CD4-positive, alpha-beta T cell treated with Interleukin-4 for 1 hour (primary cell): ENCODE measurements around the gene SEC16A.
"Not testable (repeated sequence)": the region's sequence is repeated elsewhere in the genome, so short reads cannot be mapped to it uniquely, and the experiment has no call there.

ENCODE experiments used
- DNase-seq, 2 donors: peaks; one replicate each; pipeline ENCODE4 v3.0.0-alpha.2; 2020 to 2022

The SEC16A gene

DNA sequence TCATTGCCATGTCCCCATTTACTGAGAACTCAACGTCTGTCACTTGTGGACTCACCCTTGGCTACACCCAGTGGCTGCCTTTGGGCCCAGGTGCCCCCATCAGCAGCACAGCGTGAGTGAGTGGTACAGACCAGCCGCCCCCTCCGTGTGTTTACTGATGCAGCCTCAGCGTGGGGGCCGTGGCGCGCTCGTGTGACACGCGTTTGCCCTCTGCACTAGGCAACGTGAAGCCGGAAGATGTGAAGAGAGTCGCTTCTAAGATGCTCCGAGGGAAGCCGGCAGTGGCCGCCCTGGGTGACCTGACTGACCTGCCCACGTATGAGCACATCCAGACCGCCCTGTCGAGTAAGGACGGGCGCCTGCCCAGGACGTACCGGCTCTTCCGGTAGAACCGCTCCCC is 60.0 kb downstream of the SEC16A start:
- DNase-seq: no peak

DNA sequence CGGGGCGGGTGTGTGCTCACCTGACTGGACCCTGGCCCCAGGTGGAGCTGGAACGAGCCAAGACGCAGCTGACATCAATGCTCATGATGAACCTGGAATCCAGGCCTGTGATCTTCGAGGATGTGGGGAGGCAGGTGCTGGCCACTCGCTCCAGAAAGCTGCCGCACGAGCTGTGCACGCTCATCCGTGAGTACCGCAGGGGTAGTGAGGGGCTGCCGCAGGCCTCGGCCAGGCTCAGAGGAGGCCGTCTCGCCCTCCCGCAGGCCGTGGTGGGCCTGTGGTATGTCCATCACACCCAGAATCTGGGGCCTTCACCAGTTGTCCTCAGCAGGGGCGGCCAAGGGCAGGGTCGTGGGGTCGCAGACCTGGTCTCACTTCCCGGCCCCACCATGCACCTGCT is 61.0 kb downstream of the SEC16A start:
- no peak for DNase-seq

DNA sequence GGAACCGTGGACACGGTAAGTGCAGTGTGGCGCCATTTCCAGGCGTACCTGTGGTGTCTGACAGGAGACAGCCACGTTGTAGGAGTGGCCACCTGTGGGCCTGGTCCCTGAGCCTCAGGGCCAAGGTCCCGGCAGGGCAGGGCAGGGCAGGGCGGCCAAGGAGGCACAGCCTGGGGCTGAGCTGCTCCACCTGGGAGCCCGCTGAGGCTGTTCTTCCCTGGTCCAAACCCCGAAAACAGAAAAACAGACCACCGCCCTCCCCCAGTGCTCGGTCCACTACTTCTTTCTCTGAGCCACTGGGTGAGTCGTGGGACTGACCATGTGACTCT is 63.8 kb downstream of the SEC16A start:
- DNase-seq: no peak

DNA sequence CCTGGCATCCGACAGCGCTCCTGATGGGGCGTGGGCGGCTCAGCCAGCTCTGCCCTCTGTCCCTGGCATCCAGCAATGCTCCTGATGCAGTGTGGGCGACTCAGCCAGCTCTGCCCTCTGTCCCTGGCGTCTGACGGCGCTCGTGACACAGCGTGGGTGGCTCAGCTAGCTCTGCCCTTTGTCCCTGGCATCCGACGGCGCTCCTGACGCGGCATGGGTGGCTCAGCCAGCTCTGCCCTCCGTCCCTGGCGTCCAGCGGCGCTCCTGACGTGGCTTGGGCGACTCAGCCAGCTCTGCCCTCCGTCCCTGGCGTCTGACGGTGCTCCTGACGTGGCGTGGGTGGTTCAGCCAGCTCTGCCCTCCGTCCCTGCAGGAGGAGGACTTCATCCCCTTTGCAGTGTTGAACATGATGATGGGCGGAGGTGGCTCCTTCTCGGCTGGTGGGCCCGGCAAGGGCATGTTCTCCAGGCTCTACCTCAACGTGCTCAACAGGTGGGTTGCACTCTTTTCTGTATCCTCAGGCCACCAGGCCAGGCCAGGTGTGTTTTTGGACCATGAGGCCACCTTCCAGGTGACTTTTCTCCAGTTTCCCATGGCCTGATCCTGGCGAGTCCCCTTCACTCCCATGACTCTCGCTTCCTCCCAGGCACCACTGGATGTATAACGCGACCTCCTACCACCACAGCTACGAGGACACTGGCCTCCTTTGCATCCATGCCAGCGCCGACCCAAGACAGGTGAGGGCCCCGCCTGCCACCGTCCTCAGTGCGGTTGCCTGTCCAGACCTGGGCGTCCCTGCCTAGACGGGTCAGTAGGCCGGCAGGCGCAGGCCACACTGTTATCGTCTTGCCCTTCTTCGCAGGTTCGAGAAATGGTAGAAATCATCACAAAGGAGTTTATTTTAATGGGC is 64.4 kb downstream of the SEC16A start:
- no peak for DNase-seq

DNA sequence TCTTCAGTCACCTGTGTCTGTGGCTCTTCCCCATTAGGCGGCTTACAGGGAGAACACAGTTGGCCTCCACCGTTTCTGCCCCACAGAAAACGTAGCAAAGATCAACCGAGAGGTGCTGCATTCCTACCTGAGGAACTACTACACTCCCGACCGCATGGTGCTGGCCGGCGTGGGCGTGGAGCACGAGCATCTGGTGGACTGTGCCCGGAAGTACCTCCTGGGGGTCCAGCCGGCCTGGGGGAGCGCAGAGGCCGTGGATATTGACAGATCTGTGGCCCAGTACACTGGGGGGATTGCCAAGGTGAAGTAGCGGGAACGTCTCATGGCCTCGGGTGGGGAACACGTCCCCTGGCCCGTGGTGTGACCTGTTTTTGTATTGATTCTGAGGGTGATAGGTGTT is 65.9 kb downstream of the SEC16A start:
- DNase-seq: no peak

DNA sequence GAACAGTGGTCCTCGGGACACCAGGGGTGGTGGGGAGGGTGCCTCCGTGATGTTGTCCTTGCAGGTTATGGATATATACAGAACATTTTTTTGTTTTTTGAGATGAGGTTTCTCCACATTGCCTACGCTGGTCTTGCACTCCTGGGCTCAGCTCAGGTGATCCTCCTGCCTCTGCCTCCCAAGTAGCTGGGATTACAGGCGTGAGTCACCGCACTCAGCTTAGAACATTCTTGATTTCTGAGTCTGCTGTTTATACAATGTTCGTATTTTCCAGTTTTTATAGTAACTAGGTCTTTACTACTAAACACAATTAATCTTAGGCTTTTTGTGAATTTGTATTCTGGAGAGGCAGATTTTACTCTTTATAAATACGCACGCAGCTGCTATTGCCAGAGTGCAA is 66.4 kb downstream of the SEC16A start:
- DNase-seq: no peak

DNA sequence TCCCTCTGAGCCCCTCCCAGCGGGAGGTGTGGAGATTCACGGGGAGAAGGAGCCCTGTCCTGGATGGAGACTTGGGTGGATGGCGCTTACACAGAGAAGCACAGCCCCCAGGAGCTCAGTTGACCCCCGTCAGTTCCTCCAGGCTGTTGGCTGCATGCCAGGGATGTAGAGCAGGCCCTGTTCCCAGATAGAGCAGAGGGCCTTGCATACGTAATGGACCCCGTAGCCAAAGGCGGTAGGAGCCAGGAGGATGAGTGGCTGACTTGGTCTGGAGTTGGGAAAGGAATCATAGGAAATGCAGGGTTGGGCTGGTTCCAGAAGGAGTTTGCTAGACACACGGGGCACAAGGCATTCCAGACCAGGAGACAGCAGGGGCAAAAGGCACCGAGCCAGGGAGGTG is 69.9 kb downstream of the SEC16A start:
- DNase-seq: no peak

DNA sequence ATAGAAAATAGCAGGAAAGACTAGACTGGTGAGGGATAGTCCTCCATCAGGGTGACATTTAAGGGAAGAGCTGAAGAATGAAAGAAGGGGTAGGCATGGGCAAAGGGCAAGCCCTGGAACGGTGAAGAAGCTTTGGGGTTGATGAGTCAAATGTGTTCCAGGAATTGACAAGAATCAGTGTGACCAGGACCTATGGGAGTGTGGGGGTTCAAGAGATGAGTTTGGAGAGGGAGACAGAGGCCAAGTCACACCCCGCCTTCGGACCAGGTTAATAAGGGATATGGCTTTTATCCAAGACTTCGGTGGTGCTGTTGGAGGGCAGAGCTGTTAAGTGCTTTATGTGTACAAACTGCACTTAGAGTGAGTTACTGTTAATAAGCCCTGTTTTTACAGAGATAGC is 71.5 kb downstream of the SEC16A start:
- DNase-seq: no peak

DNA sequence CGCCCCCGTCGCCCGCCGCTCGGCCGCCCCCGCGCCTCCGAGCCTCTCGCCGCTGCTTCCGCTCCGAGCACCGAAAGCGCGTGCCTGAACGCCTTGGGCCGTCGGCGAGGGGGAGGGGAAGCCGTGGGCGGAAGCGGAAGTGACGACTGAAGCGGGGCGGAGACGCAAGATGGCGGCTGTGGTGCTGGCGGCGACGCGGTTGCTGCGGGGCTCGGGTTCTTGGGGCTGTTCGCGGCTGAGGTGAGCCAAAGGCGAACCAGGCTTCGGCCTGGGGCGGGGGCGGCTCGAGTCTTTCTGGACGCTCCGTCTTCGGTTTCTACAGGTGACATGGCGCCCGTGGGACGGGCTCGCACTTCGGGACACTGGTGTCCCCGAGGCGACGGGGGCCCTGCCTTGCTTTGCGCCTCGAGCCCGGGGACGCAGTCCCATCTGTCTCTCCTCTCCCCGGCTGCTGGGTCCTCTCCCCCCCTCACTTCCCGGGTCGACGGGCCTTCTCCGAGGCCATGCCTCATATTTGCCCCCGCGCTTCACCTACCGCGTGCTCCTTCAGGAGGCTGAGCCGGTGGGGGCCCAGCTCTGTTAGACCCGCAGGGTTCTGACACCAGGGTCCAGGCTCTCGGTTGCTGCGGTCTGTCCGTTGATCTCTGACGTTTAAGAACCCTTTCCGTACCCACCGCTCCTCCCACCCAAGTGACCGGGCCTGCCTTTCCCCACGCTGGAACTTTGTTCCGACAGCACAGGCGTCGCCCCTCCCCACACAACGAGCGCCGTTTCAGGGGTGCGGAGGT is 72.1 kb downstream of the SEC16A start, which contains the start of the genes ENTR1 and PMPCA:
TSS of gene ENTR1 (minus strand) at position 115 of the 788 bp plus-strand sequence. CDS start 217 bp downstream, outside the sequence.
TSS of gene PMPCA (plus strand) at position 159 of the 788 bp plus-strand sequence. CDS start at position 170, 11 bp downstream.
- DNase-seq: peak; percentile 92 to 95

DNA sequence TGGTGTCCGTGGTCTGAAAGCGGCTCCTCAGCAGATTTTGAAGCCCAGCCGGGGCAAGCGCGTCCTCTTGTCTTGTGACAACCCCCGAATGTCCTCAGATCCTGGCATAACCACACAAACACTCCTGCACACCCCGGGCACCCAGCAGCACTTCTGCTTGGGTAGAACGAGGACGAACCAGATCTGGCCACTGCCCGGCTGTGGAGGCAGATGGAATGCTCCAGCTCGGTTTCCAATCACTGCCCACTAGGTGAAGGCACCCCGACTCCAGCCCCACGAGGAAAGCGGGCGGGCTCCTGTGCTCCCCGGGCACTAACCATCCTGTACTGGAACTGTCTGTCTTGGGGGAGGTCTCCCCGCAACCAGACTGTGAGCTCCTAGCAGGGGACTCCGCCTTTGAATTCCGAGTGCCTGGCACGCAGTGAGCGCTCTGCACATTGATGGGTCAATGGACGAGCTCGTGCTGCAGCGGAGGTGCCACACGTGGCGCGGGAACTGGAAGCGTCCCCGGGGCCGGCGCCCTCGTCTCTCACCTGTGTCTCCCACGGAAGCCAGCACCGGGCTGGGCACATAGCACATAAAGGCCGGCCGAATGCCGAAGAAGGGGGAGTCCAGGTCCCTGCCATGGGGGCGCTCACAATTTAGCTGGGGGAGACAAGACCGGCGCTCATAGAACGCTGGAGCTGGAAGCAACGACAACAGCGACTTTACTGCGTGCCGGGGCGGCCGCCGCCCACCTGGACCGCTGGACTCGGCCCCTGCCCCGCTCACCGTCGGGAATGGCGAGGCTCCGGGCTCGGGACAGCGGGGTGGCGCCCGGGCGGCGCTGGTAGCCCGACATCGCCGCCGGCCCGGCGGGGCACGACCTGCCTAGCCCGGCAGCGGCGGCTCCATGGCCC is 73.0 kb downstream of the SEC16A start:
- peak in 1 of 2 donors; percentile 25 for DNase-seq

DNA sequence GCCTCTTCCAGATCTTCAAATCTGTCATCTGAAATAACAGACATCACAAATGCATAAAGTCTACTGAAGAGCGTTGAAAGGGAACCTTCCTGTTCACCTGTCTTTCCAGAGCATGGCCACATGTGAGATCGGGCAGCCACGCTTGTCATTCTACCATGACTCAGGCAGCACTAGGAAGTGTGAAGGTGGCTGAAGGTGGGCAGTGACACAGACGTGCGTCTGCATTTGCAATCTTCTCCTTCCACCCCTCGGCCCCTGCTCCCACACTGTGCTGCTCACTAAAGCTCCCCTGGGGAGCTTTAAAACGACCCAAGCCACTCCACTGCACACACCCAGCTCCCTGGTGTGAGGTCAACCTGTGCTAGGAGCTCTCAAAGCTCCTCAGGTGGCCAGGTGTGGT is 74.9 kb downstream of the SEC16A start:
- no peak for DNase-seq

DNA sequence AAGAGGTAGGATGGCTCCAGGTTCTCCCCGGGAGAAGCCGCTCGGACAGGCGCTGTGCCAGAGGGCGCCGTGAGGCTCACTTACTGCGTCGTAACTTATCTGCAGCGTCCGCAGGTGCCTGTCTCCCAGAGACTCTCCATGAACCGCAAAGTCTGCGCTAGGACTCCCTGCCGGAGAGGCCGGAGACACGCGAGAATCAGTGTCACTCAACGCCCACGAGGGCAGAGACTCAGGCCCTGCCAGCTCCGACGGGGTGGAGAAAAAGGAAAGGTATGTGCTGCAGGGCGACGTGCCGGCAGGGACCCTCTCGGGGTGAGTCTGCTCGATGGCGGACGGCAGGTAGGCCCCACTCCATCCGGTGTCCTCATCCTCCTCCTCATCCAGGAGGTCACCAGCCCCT is 75.8 kb downstream of the SEC16A start:
- DNase-seq: not testable (repeated sequence)

DNA sequence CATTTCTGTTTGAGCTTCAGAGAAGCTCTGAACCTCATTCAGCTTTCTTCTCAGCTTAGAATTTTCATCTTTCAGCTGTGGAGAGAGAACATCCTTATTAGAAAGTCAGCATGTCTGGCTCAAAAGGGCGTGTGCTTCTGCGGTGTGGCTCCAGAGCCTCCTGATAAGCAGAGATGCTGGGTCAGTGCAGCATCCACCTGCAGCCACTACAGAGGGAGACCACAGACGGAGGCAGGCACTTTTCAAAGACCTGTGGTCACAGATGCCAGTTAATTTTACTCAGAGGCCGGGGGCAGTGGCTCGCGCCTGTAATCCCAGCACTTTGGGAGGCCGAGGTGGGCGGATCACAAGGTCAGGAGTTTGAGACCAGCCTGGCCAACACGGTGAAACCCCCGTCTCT is 76.9 kb downstream of the SEC16A start:
- DNase-seq: not testable (repeated sequence)

DNA sequence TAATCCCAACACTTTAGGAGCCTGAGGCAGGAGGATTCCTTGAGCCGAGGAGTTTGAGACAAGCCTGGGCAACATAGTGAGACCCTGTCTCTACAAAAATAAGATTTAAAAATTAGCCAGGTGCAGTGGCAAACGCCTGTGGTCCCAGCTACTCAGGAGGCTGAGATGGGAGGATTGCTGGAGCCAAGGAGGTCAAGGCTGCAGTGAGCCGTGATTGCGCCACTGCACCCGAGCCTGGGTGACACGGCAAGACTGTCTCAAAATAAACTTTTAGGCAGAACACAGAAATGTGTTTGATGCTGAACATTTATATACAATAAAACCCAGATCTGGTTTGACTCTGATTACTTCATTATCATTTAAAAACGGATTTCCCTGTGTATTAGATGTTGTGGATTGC is 77.4 kb downstream of the SEC16A start:
- DNase-seq: no peak

DNA sequence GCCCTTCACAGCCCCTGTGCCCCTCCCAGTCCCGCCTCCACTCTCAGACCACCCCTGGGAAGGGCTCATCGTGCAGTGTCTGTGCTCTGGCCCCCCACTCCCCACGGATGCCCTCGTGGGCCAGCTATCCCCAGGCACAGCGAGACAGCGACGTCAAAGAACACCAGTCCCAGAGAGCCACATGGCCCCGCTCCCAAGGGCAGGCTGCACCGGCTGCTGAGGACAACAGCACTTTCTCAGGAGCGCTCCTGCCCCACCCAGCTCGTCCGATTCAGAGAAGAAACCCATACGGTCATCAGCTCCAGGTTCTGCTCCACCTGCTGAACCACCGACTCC is 78.1 kb downstream of the SEC16A start:
- DNase-seq: no peak

DNA sequence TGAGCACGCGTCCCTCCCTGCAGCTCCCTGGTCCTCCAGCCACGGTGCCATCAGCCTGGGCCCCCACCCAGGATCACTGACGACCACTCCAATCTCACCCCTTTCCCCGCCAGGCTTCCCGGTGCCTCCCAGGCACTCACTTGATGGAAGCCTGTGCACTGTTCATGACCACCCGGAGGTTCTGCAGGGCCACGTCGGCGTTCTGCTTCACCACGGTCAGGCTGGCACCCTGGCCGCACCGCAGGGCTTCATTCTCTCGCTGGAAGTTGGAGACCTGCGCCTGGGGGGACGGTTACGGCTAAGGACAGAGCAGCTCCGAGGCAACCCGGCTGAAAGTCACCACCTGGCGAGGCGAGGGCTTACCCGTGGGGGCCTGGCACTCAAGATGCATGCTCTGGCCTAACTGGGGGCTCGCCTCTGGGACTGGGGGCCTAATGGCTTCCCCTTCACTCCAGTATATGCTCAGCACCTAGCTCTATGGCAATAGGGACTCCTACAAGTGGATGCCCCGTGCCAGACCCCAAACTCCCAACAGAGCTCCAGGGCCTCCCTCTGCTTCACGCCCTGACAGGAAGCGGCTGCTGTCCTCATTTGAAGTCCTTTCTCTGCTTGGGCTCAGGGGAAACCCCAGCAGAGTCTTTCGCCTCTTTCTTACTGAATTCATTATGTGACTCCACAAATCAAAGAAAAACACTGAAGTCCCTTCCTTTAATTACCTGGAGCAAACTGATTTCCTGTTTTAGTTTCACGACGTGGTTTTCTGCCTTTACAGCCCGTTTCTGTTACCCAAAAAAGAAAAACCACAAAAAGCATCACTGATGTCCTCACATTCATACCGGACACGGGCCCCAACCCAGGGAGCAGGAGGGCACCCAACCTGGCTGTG is 78.7 kb downstream of the SEC16A start:
- peak; percentile 17 to 61 for DNase-seq

DNA sequence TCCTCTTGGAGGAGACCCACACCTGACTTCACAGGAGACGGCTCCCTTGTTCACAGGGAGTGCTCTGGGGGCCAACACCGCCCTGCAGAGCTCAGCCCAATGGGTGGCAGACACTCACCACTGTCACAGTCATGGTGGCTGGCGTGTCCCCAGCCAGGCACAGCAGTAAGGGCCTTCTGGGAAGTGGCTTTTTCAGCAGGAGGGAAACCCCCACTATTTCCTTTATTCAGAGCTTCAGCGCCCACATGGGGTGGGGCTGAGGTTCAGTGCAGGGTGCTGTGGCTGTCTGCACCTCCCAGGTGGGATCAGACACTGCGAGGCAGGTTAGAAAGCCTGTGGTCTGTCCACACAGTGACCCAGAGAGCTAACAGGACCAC is 79.3 kb downstream of the SEC16A start:
- peak; percentile 76 to 88 for DNase-seq

DNA sequence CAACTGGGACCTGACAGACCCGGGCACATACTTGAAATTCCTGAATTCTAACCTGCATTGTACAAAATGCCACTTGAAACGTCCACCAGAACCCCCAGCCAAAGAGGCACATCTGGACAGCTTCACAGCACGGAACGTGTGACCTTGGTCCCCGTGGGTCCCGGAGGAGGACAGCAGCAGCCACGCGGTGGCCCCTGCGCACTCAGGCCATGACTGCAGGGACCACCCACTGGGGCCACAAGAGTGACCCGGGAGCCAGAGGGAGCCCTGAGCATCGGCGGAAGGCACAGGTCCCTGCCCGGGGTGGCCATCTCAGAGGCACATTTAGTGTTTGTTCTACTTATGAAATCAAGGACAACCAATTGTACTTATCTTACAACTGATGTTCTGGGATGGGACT is 80.8 kb downstream of the SEC16A start:
- DNase-seq: no peak

DNA sequence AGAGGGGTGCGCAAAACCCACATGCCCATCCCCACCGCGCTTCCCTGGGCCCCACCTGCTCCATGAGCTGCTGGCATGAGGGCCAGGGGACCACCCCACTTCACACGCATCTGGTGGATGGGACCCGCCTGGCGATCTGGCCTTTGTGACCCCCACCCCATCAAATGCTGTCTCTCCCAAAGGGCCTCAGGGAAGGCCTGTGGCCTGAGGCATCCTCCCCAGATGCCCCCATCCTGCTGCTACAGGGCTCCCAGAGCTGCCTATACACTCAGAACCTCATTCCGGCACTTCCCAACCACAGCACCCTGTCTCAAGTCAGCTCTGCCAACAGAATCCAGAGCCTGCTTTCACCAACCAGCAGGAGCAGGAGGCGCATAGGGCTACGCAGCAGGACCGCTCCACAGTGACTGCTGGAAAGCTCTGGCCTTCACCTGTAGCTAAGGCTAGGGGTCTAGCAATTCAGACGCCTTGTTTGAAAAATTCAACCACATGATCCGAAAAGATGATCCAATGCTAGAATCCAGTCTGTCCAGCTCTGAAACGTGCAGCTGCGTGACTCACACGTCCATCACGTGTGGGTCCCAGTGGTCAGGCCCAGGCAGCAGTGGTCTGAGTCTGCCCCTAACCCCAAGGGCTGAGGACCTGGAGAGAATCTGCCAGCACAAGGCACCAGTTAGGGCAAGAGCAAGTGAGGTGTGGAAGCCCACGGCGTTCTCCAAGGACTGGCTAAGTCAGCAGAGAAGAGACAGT is 81.5 kb downstream of the SEC16A start:
- no peak for DNase-seq

DNA sequence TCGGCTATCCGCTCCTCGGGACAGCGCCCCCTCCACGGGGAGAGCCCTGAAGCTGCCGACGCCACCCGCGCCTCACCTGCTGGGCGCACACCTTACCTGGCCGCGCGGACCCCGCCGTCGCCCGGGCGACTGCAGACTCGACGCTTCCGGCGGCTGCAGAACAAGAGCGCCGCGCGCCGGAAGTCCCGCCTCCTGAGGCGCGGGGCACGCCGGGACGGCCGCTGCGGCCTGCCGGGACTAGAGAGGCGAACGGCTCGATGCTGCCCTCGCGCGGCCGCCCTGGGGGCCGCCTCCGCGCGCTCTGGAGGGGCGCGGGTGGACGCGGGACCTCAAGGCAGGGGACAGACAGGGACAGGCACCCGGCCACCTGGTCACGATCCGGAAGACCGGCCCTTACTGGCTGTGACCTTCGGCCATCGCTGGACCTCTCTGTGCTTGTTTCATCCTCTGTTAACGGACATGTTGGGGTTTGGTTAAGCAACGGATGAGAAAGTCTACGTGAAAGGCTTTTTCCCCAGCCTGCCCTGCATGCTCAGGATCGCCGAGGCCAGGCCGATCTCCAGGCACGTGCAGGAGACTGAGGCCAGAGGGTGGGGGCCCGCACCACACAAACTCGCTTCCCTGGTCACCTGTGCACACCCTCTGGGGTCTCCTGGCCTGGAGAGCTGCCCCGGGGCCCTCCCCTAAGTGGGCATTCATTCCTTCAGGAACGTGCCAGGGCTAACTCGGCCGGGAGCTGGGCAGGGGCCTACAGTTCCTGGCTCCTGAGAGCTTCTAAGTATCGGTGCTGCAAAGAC is 82.6 kb downstream of the SEC16A start, which contains the start of gene SNAPC4:
TSS of gene SNAPC4 (minus strand) at position 133 of the 797 bp plus-strand sequence. CDS start 1,742 bp downstream, outside the sequence.
- peak; percentile 87 to 89 for DNase-seq
